GM18858 (cell line): Measurements from ENCODE around the gene RAB25.
"Not testable (repeated sequence)": the region's sequence is repeated elsewhere in the genome, so short reads cannot be mapped to it uniquely, and the experiment has no call there.

Source experiments
- ATAC-seq: cut with Tn5 transposase; IDR thresholded peaks from one replicate; pipeline ENCODE4 v1.9.1; 2021; ENCODE audit not compliant: unreplicated experiment

The RAB25 gene

GRCh38 chr1:156060937-156061636 lies at the start of gene RAB25:
Gene RAB25, plus strand, starts transcription at chr1:156061160. Its CDS starts 241 bp downstream, at chr1:156061401.
- no peak for ATAC-seq

GRCh38 chr1:156012051-156012817 lies 48.7 kb upstream of the RAB25 start:
- peak; percentile 82 for ATAC-seq

GRCh38 chr1:156014829-156015228 lies 46.1 kb upstream of the RAB25 start:
- no peak for ATAC-seq

- no peak for ATAC-seq
These were observed 41.0 kb upstream of the RAB25 start for GRCh38 chr1:156019946-156020292.

- ATAC-seq: peak; percentile 88
These were observed 40.5 kb upstream of the RAB25 start, which contains the start of gene SSR2 for GRCh38 chr1:156020293-156021092. Gene SSR2, minus strand, starts transcription at chr1:156020951. Its CDS starts 784 bp downstream, at chr1:156020167.

- ATAC-seq: no peak
These were observed 39.9 kb upstream of the RAB25 start for GRCh38 chr1:156021093-156021428.

GRCh38 chr1:156021954-156022353 lies 39.0 kb upstream of the RAB25 start:
- ATAC-seq: no peak

- no peak for ATAC-seq
These were observed 36.2 kb upstream of the RAB25 start for GRCh38 chr1:156024801-156025200.

GRCh38 chr1:156025876-156026275 lies 35.1 kb upstream of the RAB25 start:
- no peak for ATAC-seq

- ATAC-seq: no peak
These were observed 34.4 kb upstream of the RAB25 start for GRCh38 chr1:156026588-156026987.

GRCh38 chr1:156033011-156033410 lies 27.9 kb upstream of the RAB25 start:
- no peak for ATAC-seq

- not testable (repeated sequence) for ATAC-seq
These were observed 26.0 kb upstream of the RAB25 start for GRCh38 chr1:156034991-156035390.

- ATAC-seq: no peak
These were observed 18.1 kb upstream of the RAB25 start for GRCh38 chr1:156042828-156043227.

- no peak for ATAC-seq
These were observed 15.9 kb upstream of the RAB25 start for GRCh38 chr1:156045076-156045475.

GRCh38 chr1:156048663-156049258 lies 12.2 kb upstream of the RAB25 start:
- no peak for ATAC-seq

- no peak for ATAC-seq
These were observed 10.6 kb upstream of the RAB25 start for GRCh38 chr1:156050376-156050775.

- ATAC-seq: no peak
These were observed 9.8 kb upstream of the RAB25 start for GRCh38 chr1:156051011-156051725.

GRCh38 chr1:156052862-156053767 lies 7.8 kb upstream of the RAB25 start:
- no peak for ATAC-seq

- ATAC-seq: no peak
These were observed 7.0 kb upstream of the RAB25 start, which contains the start of gene UBQLN4 for GRCh38 chr1:156053768-156054499. Gene UBQLN4, minus strand, starts transcription at chr1:156053798. Its CDS starts 97 bp downstream, at chr1:156053701.
